HG03097 (cell line): Measurements from ENCODE around the gene PPP1R2C.

Experiments used
- ATAC-seq: cut with Tn5 transposase; IDR thresholded peaks from one replicate; pipeline ENCODE4 v1.9.1; 2021; ENCODE audit not compliant: unreplicated experiment, low FRiP score

Gene PPP1R2C

GRCh38 chrX:42778096-42778495 is at the start of gene PPP1R2C:
Gene PPP1R2C, minus strand, starts transcription at chrX:42778163. Its CDS starts 84 bp downstream, at chrX:42778079.
- ATAC-seq = no peak

DNA sequence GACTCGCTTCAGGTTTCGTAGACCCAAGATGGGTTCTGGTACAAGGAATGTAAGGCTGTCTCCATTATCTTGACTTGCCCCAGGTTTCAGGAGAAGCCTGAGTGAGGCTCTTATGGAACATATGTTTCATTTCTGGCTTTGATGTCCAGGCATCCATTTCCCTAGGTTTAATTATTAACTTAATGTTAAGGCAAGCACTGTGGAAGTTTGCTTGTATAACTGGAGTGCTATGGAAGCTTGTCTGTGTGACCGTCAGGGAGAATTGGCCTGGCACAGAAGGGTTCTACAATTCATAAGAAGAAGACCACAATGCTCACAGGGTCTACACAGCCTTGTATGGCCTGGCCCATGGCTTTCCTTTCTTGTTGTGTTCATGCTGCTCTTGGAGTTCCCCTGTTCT is 47.2 kb upstream of the PPP1R2C start:
- ATAC-seq = no peak

DNA sequence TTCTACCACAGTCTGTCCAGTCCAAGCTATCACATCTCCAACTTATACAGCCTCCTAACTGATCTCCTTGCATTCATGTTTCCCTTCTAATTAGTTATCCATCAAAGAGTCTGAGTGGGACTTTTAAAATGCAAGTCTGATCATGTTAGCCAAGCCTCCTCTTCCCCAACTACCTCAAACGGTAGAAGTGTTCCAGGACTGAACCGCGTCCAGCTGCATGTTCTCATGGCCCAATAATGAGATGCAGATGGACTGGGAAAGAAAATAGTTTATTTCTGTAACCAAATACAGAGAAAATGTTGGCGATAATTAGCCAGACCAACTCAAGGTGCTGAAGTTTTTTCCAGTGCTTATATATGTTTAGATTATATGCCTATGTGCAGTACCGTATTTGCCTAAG is 46.6 kb upstream of the PPP1R2C start:
- ATAC-seq = no peak

DNA sequence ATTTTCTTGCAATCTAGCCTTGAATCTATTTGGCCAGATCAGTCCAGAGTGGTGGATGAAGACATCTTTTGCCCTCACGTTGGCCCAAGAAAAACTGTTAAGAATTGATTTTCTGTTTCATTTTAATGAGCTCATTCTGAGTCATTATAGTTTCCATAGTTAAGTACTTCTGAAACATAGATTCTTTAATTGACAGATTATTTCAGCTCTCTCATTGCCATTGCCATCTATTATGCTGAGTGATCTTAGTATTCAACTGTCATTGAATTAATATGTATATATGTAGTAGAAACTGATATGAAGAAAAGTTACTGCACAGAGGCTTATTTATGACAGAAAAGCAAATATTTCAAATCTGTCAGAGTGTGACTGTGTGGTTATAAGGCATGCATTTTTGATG is 45.5 kb upstream of the PPP1R2C start:
- no peak for ATAC-seq

DNA sequence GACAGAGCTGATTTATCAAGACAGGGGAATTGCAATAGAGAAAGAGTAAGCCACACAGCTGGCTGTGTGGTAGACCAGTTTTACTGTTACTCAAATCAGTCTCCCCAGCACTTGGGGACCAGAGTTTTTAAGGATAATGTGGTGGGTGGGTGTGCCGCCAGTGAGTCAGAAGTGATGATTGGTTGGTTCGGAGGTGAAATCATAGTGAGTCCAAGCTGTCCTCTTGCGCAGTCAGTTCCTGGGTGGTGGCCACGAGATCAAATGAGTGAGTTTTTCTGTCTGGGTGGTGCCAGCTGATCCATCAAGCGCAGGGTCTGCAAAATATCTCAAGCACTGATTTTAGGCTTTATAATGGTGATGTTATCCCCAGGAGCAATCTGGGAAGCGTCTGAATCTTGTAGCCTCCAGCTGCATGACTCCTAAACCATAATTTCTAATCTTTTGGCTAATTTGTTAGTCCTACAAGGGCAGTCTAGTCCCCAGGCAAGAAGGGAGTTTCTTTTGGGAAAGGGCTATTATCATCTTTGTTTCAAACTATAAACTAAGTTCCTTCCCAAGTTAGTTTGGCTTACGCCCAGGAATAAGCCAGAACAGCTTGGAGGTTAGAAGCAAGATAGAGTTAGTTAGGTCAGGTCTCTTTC is 44.0 kb upstream of the PPP1R2C start:
- ATAC-seq = no peak

DNA sequence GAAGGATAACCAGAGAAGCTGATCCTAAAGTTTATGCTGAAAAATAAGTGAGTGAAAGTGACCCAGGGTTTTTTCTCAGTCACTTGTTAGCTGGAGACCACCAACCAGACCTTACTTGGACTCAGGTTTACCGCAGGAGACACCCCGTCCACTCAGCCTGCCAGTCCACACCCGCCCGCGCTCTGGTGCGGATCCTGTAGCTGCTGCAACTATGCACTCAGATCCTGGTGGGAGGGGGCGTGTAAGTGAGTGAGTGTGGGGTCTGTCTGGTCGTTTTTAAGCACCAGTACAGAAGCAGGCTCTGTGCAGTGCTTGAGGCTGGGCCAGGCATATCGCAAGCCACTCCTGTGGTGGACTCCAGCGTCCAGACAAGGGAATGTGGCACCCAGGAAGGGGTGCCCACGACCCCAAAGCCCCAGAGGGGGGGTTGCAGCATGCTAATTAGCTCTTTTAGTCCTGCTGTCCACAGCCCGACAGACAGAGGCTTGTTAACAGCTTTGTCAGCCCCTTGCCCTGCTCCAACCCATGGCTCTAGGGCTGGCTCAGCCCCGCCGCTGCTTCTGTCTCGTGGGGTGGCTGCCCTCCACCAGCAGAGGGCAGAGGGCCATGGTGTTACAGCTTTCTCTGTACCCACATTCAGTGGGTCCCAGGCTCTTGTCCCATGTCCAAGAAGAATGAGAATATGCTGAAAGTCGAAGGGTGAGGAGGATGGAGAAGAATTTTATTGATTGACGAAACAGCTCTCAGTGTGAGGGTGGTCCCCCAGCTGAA is 40.4 kb upstream of the PPP1R2C start:
- no peak for ATAC-seq

DNA sequence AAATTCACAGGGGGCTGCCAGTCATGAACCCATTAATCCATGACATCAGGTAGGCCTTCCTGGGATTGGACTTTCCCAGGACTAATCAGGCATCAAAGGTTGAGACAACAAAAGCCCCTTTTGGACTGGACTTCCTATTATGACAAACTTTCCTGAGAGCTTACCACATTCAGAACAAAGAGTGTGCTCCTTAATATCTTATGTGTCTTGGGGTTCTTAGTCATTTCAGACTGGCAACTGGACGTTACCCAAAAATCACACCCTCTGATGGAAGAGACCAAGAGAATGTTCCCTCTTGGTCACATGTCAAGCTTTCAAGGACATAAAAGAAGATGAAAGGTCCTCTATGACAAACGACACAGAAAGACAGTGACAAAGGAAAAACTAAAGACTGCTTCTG is 31.6 kb upstream of the PPP1R2C start:
- ATAC-seq = no peak

- ATAC-seq = no peak
These were observed 29.4 kb upstream of the PPP1R2C start for GRCh38 chrX:42807393-42807792.

DNA sequence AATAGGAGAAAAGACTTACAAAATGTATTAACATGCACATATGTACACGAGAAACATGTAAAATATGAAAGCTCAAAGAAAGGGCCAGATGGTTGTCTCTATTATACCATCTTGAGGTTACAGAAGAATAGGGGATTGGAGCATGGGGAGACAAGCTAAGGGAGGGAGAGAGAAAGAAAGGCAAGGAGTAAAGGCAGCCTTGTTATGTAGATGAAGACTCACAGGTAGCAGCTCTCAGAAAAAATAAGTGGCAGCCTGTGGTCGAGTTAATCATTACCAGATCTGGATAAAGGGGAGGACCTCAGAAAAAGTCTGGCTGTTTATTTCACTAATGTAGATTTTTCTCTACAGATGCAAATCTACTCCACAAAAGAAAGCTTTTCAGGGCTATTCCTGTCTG is 26.6 kb upstream of the PPP1R2C start:
- no peak for ATAC-seq

- no peak for ATAC-seq
These were observed 25.4 kb upstream of the PPP1R2C start for GRCh38 chrX:42803320-42803719.

DNA sequence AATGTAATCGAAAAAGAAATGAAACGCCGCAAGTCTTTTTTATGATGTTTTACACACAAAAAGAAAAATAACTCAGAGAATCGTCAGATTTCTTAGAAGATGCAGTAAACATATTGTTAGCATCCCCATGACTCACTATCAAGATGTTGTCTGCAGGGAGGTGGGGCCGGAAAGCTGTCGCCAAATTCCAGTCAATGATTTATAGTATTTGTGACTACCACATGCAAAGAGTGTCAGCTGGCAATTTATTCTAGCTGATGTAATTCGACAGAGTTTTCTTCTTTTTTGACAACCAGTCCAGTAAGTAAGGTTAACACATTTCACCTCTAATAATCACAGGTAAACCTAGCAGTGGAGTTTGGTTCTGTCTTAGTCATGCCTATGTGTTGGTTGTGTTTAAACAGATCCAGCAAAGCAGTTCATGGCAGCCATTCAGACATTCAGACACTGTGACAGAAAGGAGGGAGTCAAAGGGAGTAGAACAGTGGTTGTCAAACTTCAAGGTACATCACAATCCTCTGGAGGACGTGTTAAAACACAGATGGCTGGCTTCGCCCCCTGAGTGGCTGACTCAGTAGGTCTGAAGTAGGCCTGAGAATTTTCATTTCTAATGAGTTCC is 19.8 kb upstream of the PPP1R2C start:
- no peak for ATAC-seq

DNA sequence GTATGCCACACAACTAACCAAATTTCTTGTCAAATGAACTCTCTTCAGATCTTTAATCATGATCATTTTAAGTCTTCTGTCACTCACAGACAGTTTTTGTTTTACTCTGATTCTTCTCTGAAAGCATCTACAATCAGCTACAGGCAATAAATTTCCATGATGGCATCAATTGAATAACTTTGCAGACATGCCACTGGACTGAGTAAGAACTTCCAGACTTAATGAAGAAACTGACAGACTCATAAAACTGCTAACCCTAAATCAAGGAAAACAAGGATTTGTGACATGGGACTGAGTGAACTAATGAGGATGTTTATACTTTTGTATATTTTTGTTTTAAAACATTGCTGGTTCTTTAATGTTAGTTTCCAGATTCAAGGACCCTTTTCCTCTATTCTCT is 5.5 kb upstream of the PPP1R2C start:
- no peak for ATAC-seq

- no peak for ATAC-seq
These were observed 1.8 kb downstream of the PPP1R2C start for GRCh38 chrX:42776195-42776594.

DNA sequence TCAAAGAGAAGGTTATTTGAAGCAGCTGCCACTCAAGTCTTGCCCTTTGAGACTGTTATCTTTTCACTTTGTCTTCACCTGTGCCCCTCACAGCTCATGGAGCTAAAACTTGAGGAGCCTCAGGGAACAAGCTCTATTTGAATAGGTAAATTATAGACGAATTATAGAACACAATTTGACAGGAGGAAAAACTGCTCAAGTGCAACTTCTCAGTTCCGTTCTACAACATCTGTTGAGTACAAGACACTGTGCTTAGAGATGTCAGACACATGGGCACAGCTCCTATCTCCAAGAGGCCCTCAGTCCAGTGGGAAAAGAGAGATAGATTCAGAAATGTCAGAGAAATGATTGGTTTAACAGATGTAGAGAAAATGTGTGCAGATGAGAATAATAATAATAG is 5.1 kb downstream of the PPP1R2C start:
- ATAC-seq = no peak

DNA sequence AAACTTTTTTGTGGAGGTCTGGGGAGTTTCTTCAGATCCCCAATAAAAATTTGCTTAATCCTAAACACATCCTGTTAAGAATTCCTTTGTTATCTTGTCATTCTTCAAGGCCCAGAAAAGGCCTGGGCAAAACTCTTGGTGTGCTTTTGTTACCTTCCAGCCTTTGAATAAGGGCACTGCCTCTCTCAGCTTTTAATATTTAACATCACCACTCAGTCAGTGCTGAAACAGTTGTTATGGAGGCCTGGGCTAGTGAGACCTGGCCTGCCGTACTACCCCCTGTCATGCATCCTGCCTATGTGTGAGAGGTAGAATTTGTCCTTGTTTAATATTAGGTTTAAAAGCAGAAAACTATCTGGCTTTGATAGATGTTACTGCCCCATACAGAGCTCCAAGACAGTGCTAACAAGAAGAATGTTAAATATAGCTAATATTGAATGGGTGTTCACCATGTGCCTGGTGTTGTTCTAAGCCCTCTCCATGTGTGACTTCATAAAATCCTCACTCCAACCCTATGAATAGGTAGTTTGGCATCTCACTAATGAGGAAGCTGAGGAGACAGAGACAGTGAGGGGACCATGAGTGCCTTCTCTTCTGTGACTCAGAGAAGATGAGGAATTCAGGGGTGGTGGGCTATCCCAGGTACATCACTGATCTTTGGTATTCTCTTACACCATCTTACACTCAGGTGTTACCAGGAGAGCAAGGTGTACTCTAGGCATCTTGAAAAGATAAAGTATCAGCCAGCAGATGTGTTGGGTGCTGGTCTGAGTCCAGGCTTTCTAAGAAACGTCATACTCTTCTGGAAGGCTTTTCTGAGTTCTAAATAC is 6.2 kb downstream of the PPP1R2C start:
- no peak for ATAC-seq

DNA sequence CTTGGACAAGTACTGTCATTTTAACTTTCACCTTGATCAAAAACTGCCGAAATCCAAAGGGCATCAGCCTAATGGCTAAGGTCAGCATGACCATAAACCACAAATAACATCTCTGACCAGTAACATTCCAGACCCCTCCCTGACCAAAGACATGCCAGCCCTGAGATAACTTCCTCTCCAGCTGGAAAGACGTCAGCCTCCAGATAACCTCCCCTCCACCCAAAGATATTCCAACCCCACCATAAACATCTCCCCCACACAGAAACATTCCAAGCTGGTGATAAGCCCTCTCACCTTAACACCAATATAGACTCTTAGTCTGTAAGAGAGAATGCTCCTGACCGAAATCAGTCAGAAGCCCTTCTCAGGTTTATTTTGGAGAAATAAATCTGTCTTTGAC is 7.4 kb downstream of the PPP1R2C start:
- no peak for ATAC-seq

DNA sequence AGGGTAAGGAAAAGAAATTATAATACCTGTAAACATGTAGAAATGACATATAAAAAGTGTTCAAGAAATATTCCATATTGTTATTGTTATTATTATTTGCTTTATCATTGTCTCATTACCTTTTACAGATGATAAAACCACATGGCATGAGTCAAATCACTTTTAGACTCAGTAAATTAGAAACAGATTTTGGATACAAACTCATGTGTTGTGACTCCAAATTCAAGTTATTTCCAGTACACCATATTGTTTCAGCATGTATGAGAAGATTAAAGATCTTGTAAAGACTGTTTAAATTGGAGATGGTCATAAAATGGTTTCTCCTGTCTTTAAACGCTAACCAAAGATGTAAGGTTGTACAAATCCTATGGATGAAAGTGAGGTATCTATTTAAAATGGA is 18.1 kb downstream of the PPP1R2C start:
- no peak for ATAC-seq

GRCh38 chrX:42755815-42756214 is 22.1 kb downstream of the PPP1R2C start:
- no peak for ATAC-seq

DNA sequence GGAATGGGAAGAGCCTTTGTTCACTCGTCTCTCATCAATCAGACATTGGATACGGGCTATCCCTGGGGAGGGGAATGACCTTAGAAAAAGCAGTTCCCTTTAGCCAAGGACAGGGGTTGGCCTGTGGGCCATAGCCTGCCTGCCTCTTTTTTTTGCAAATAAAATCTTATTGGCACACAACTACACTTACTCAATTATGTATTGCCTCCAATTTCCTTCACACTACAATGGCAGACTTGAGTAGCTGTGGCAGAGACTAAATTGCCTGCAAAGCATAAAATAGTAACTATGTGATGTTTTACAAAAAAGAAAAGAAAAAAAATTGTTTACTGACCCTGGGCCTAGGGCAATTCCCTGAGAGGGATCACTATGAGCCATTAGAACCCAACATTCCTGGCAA is 23.4 kb downstream of the PPP1R2C start:
- no peak for ATAC-seq

GRCh38 chrX:42754115-42754514 is 23.8 kb downstream of the PPP1R2C start:
- no peak for ATAC-seq

- ATAC-seq = no peak
These were observed 25.2 kb downstream of the PPP1R2C start for GRCh38 chrX:42752730-42753129.
